Astrocyte (in vitro differentiated cells and primary cell): Measurements from ENCODE around the gene TUBE1. TPM values are rescaled to one million over a fixed set of nuclear protein-coding genes. Genes with fewer than 3 reads are reported as not detected.
"Not testable (repeated sequence)": the region's sequence is repeated elsewhere in the genome, so short reads cannot be mapped to it uniquely, and the experiment has no call there.

ENCODE experiments used
- DNase-seq: peaks from one replicate; pipeline ENCODE4 v3.0.0-alpha.2; 2010; ENCODE audit warnings: low read depth
- FAIRE-seq: peaks from 2 replicates; lab custom pipeline; 2011; peaks lifted over from hg19 to GRCh38; lab: Jason Lieb, UNC
- H2AFZ ChIP-seq: 2 replicates; pipeline ENCODE4 v1.6.0; 2012; ENCODE audit warnings: low read depth, low read length, inconsistent platforms
- H3K27ac ChIP-seq: 2 replicates; pipeline ENCODE4 v1.5.1; 2011; ENCODE audit warnings: low read depth, low read length, inconsistent platforms
- H3K27me3 ChIP-seq: 2 replicates; pipeline ENCODE4 v1.6.0; 2011; ENCODE audit warnings: low read length, inconsistent platforms; ENCODE audit not compliant: insufficient read depth
- H3K36me3 ChIP-seq: 2 replicates; pipeline ENCODE4 v1.5.1; 2011; ENCODE audit warnings: low read length, inconsistent platforms; ENCODE audit not compliant: insufficient read depth
- H3K4me1 ChIP-seq: 2 replicates; pipeline ENCODE4 v1.5.1; 2011; ENCODE audit warnings: low read length, inconsistent platforms; ENCODE audit not compliant: insufficient read depth
- H3K4me2 ChIP-seq: 2 replicates; pipeline ENCODE4 v1.6.0; 2012; ENCODE audit warnings: low read length, inconsistent platforms
- H3K4me3 ChIP-seq: 2 replicates; pipeline ENCODE4 v1.5.1; 2011; ENCODE audit warnings: low read depth, mild to moderate bottlenecking, low read length, inconsistent platforms; ENCODE audit not compliant: insufficient read depth
- H3K79me2 ChIP-seq: 2 replicates; pipeline ENCODE4 v1.6.0; 2012; ENCODE audit warnings: mild to moderate bottlenecking, low read length, inconsistent platforms; ENCODE audit not compliant: insufficient read depth
- H3K9ac ChIP-seq: 2 replicates; pipeline ENCODE4 v1.6.0; 2012; ENCODE audit warnings: mild to moderate bottlenecking, low read length, inconsistent platforms
- H3K9me3 ChIP-seq: 2 replicates; pipeline ENCODE4 v1.5.1; 2012; ENCODE audit warnings: low read depth, mild to moderate bottlenecking, low read length, inconsistent platforms; ENCODE audit not compliant: insufficient read depth
- H4K20me1 ChIP-seq: 2 replicates; pipeline ENCODE4 v1.6.0; 2012; ENCODE audit warnings: low read length, inconsistent platforms; ENCODE audit not compliant: insufficient read depth
- H3K27ac Mint-ChIP-seq: one replicate; pipeline ENCODE4 v1.8.0; 2021; ENCODE audit warnings: mild to moderate bottlenecking, mixed read lengths; ENCODE audit not compliant: unreplicated experiment
- H3K27me3 Mint-ChIP-seq: one replicate; pipeline ENCODE4 v1.8.0; 2021; ENCODE audit warnings: low read depth, mixed read lengths; ENCODE audit not compliant: unreplicated experiment
- H3K36me3 Mint-ChIP-seq: one replicate; pipeline ENCODE4 v1.8.0; 2021; ENCODE audit warnings: low read depth, mixed read lengths; ENCODE audit not compliant: unreplicated experiment
- H3K4me1 Mint-ChIP-seq: one replicate; pipeline ENCODE4 v1.8.0; 2021; ENCODE audit warnings: low read depth, mixed read lengths; ENCODE audit not compliant: unreplicated experiment
- H3K4me3 Mint-ChIP-seq: one replicate; pipeline ENCODE4 v1.8.0; 2021; ENCODE audit warnings: mild to moderate bottlenecking, moderate library complexity, mixed read lengths; ENCODE audit not compliant: unreplicated experiment
- H3K9me3 Mint-ChIP-seq: one replicate; pipeline ENCODE4 v1.8.0; 2021; ENCODE audit warnings: mild to moderate bottlenecking, mixed read lengths; ENCODE audit not compliant: unreplicated experiment
- CTCF ChIP-seq: IDR thresholded peaks from 2 replicates; pipeline ENCODE4 v1.5.1; 2011; ENCODE audit warnings: low read depth, mild to moderate bottlenecking, inconsistent platforms, low read length, moderate library complexity; ENCODE audit not compliant: insufficient read depth
- EZH2 ChIP-seq: IDR thresholded peaks from 2 replicates; pipeline ENCODE4 v1.6.1; 2012; ENCODE audit warnings: mild to moderate bottlenecking, low read length, inconsistent platforms; ENCODE audit not compliant: insufficient read depth
- total RNA-seq: library from RNA; stranded (reverse); gene quantifications from 2 replicates; pipeline ENCODE4 v1.2.1, GENCODE V29; 2021

Gene TUBE1
- total RNA-seq, 1 donor from 2014 or later = 17.7 TPM

DNA sequence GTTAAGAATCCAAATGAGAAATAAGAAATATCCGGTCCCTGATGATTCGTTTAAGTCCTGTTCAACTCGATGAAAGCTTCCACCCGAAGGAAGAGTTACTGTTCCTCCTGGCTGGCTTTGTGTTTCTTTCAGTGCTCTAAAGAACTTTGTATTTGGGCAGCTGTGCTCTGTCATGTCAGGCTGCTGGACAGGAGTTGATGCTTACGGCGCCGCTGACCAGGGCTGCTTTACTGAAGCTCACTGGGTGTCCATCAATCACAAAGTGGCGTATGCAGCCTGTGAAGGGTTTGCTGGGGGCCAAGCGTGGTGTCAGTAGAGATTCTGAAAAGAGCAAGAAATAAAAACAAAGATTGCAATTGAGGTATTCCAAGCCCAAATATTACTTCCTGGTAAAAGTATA lies 22.0 kb upstream of the TUBE1 start:
- Mint-ChIP-seq H3K27ac (no peak overlapping the region), H3K27me3 (no peaks in the 10 kb centered on the region), H3K36me3 (no peaks in the 10 kb centered on the region), H3K9me3 (no peaks in the 10 kb centered on the region), H3K4me3 (no peak overlapping the region), H3K4me1 (no peaks in the 10 kb centered on the region)
- H4K20me1 ChIP-seq = no peaks in the 10 kb centered on the region
- no peaks in the 10 kb centered on the region for H3K9me3 ChIP-seq
- FAIRE-seq = no peak
- no peaks in the 10 kb centered on the region for H3K79me2 ChIP-seq
- no peak overlapping the region for H3K27ac ChIP-seq
- H3K9ac ChIP-seq = no peak overlapping the region
- H3K27me3 ChIP-seq = no peaks in the 10 kb centered on the region
- no peak for DNase-seq
- no peaks in the 10 kb centered on the region for H3K4me1 ChIP-seq
- peaks cover 11% of the 10 kb centered on the region for H3K36me3 ChIP-seq
- no peak overlapping the region for H3K4me3 ChIP-seq
- no peak overlapping the region for H3K4me2 ChIP-seq
- no peak for TF ChIP-seq CTCF
- TF ChIP-seq EZH2 = no peak
- no peak overlapping the region for H2AFZ ChIP-seq

GRCh38 chr6:112106562-112106961 lies 19.3 kb upstream of the TUBE1 start:
- FAIRE-seq = no peak
- peaks cover 11% of the 10 kb centered on the region for H3K36me3 ChIP-seq

DNA sequence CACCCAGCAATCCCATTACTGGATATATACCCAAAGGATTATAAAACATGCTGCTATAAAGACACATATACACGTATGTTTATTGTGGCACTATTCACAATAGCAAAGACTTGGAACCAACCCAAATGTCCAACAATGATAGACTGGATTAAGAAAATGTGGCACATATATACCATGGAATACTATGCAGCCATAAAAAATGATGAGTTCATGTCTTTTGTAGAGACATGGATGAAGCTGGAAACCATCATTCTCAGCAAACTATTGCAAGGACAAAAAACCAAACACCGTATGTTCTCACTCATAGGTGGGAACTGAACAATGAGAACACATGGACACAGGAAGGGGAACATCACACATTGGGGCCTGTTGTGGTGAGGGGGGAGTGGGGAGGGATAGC lies 18.7 kb upstream of the TUBE1 start:
- not testable (repeated sequence) for H3K9me3 Mint-ChIP-seq, H3K4me1 ChIP-seq, H3K4me1 Mint-ChIP-seq, H3K27ac ChIP-seq, H3K36me3 Mint-ChIP-seq, H2AFZ ChIP-seq, H3K27me3 Mint-ChIP-seq, H3K9me3 ChIP-seq, H3K4me2 ChIP-seq, H3K27ac Mint-ChIP-seq, H3K79me2 ChIP-seq, H3K4me3 ChIP-seq, H4K20me1 ChIP-seq, H3K9ac ChIP-seq, FAIRE-seq, H3K27me3 ChIP-seq, H3K4me3 Mint-ChIP-seq, DNase-seq
- peaks cover 11% of the 10 kb centered on the region for H3K36me3 ChIP-seq

More at GRCh38 chr6:112106562-112106961, 19.3 kb upstream of the TUBE1 start:
- no peak for TF ChIP-seq EZH2
- TF ChIP-seq CTCF = no peak
- Mint-ChIP-seq H3K4me1 (no peaks in the 10 kb centered on the region), H3K27ac (no peak overlapping the region), H3K36me3 (peaks cover 3% of the 10 kb centered on the region), H3K27me3 (no peaks in the 10 kb centered on the region), H3K9me3 (no peaks in the 10 kb centered on the region), H3K4me3 (no peak overlapping the region)
- Histone ChIP-seq H3K4me1 (no peaks in the 10 kb centered on the region), H3K9ac (no peak overlapping the region), H2AFZ (no peak overlapping the region), H3K27me3 (no peaks in the 10 kb centered on the region), H4K20me1 (no peaks in the 10 kb centered on the region), H3K79me2 (no peaks in the 10 kb centered on the region), H3K4me2 (no peak overlapping the region), H3K27ac (no peak overlapping the region), H3K4me3 (no peak overlapping the region), H3K9me3 (no peaks in the 10 kb centered on the region)
- no peak for DNase-seq
